ENCODE data around the gene FN3K. TPM values are rescaled to one million over a fixed set of nuclear protein-coding genes. Genes with fewer than 3 reads are reported as not detected.

The FN3K gene
- total and polyA plus RNA-seq, 2 of the 8 experiments (the other 6 are each of a cell fraction or from before 2014, with no cell fraction given): 0.88 to 14.2 TPM

DNA sequence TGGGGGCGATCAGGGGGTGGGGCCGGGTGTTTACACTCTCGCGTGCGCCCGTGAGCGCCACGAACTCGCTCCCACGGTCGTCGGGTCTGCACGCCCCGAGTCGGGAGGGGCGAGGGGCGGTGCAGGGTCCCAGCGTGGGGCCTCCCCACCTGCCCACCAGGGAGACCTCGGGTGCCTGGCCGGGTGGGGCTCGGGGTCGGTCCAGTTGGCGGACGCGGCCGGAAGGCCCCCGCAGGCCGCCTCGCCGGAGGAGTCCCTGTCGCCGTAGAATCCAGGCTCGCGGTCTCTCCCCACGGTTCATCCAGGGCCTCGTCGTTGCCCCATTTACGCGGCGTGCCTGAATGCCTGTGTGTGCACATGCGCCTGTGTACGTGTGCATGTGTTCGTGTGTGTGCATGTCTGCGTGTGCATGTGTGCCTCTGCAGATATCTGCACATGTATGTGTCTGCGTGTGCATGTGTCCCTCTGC is 36.4 kb upstream of the FN3K start (continued):
- TF ChIP-seq CHD7 (IDR thresholded peaks at IDR 0.05; ENCODE audit: insufficient replicate concordance, low read length) (no peak), MAFK (IDR thresholded peaks at IDR 0.05; ENCODE audit: low read depth, low read length) (no peak), SIX5 (IDR thresholded peaks at IDR 0.05; ENCODE audit: low read depth, low read length) (no peak), EZH2 (IDR thresholded peaks at IDR 0.05; ENCODE audit: low read depth, low read length, severe bottlenecking) (no peak), BACH1 (IDR thresholded peaks at IDR 0.05; ENCODE audit: low read length) (peak; percentile 56; the same call in 1 of the 2 replicates), TAF1 (IDR thresholded peaks at IDR 0.05; ENCODE audit: low read depth, low read length) (no peak), CHD1 (IDR thresholded peaks at IDR 0.05; ENCODE audit: low read depth, low read length) (no peak)

All from H1 (cell line).